Stimulated activated naive CD8-positive, alpha-beta T cell treated with anti-CD3 and anti-CD28 coated beads, Interleukin-15, Interleukin-2, amounts not matched to agents 100 ng/mL and 50 ng/mL, for 24 hours (primary cell): Measurements from ENCODE around the gene PLA2G2C.
A peak's percentile ranks its signal among the peaks of the same experiment; 100 is the strongest.

Source experiments
- H3K27ac Mint-ChIP-seq: one replicate; pipeline ENCODE4 v1.8.0; 2021; ENCODE audit warnings: mild to moderate bottlenecking, mixed read lengths
- H3K27me3 Mint-ChIP-seq: one replicate; pipeline ENCODE4 v1.8.0; 2021; ENCODE audit warnings: mixed read lengths
- H3K36me3 Mint-ChIP-seq: one replicate; pipeline ENCODE4 v1.8.0; 2021; ENCODE audit warnings: low read depth, mixed read lengths
- H3K4me1 Mint-ChIP-seq: one replicate; pipeline ENCODE4 v1.8.0; 2021; ENCODE audit warnings: low read depth, mixed read lengths
- H3K4me3 Mint-ChIP-seq: one replicate; pipeline ENCODE4 v1.8.0; 2021; ENCODE audit warnings: mild to moderate bottlenecking, mixed read lengths
- H3K9me3 Mint-ChIP-seq: one replicate; pipeline ENCODE4 v1.8.0; 2021; ENCODE audit warnings: mixed read lengths

Gene PLA2G2C

DNA sequence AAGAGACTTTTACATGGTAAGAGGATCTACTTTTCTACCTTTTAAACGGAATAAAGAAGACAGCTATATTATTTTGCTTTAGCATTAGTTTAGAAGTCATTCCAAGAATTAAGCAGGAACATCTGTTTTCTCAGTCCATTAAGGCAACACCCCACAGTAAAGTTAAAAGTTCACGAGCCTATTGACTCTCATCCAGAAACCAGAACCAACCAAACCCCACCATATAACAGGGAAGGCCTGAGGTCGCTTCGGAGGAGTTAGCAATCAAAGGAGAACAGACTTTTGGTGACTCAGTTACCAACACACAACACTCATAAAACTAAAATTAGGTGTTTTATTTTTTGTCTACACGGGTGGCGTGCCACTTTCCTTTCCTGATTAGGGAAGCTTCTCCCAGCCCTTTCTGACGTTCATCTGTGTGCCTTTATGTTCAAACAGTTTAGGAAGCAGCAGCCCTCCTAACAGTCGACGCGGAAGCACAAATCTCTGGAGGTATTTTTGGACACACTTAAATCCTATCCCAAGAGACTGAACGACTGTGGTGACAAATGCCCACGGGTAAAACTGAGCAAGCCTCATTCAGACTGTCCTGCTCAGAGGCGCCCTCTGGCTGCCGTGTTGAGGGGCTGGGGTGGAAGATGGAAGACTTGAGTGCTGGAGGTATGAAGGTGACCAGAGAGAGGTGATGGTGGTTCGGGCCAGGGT is 8.6 kb upstream of the PLA2G2C start:
- peaks cover 49% of the 10 kb centered on the region for H3K27me3 Mint-ChIP-seq
- H3K4me1 Mint-ChIP-seq = peaks cover 8% of the 10 kb centered on the region
- H3K4me3 Mint-ChIP-seq = no peak overlapping the region
- no peaks in the 10 kb centered on the region for H3K9me3 Mint-ChIP-seq
- H3K36me3 Mint-ChIP-seq = no peaks in the 10 kb centered on the region
- H3K27ac Mint-ChIP-seq = no peak overlapping the region

DNA sequence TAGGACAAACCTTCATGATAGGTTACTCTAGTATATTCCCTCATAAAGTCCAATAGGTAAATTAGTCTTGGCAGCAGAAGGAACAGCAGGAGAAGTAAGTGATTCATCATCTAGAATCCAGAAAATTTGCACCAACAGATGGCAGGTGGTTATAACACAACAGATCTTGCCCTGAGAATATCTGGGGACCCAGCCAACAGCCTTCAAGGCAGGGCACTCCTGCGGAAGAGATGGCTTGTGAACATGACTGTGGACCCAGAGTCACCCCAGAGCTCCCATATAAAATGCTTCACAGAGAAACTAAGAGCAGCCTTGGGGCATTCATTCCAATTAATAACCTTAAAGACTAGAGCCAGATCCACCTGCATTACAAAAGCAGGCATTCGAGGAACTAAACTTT is 7.9 kb upstream of the PLA2G2C start:
- no peak overlapping the region for H3K4me3 Mint-ChIP-seq
- peaks cover 56% of the 10 kb centered on the region for H3K27me3 Mint-ChIP-seq
- H3K36me3 Mint-ChIP-seq = no peaks in the 10 kb centered on the region
- H3K27ac Mint-ChIP-seq = no peak overlapping the region
- H3K4me1 Mint-ChIP-seq = peaks cover 8% of the 10 kb centered on the region
- H3K9me3 Mint-ChIP-seq = no peaks in the 10 kb centered on the region

DNA sequence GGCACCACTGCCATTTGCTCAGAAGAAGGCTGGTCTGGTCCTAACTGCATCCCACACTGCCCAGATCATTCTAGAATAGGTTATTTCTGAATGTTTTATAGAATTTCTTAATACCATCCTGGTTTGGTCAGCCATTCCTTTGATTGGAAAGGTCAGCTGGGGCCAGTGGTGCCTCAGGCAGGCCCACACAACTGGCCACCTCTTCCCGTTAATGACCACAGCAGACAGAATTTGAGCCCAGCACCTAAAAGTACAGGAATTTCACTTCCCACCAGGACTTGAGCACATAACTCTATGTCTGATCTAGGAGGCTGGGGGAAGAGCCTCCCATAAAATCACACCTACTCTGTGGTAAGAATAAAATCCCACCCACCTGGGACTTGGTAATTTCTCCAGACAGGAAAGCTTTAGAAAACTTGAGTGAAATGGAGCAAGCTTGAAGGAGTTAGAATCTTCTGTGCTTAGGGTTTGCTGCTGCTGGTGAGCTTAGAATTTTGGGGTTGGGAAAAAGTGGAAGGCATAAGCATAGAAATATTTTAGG is 6.6 kb upstream of the PLA2G2C start:
- Mint-ChIP-seq H3K4me1 (peaks cover 19% of the 10 kb centered on the region), H3K9me3 (no peaks in the 10 kb centered on the region), H3K27me3 (peaks cover 65% of the 10 kb centered on the region), H3K4me3 (no peak overlapping the region), H3K27ac (no peak overlapping the region), H3K36me3 (no peaks in the 10 kb centered on the region)

DNA sequence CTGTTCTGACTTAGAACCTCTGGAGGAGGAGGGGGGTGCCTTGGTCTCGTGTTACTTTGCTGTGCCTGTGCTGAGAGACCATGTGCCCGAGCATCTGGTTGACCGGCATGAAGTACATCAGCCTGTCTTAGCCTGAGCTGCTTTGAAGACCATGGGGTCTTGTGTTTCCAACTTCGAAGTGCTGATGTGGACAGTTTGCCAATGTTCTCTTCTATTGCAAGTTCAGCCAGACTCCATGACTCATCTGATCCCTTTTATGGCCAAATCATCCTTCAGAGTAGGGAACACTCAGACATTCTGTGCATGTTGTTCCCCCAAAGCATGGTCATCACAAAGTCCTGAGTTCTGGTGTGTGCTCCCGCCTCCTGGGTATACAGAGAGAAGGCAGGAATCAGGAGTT is 6.0 kb upstream of the PLA2G2C start:
- H3K9me3 Mint-ChIP-seq = no peaks in the 10 kb centered on the region
- peaks cover 25% of the 10 kb centered on the region for H3K4me1 Mint-ChIP-seq
- no peak overlapping the region for H3K4me3 Mint-ChIP-seq
- peaks cover 59% of the 10 kb centered on the region for H3K27me3 Mint-ChIP-seq
- no peak overlapping the region for H3K27ac Mint-ChIP-seq
- H3K36me3 Mint-ChIP-seq = no peaks in the 10 kb centered on the region

DNA sequence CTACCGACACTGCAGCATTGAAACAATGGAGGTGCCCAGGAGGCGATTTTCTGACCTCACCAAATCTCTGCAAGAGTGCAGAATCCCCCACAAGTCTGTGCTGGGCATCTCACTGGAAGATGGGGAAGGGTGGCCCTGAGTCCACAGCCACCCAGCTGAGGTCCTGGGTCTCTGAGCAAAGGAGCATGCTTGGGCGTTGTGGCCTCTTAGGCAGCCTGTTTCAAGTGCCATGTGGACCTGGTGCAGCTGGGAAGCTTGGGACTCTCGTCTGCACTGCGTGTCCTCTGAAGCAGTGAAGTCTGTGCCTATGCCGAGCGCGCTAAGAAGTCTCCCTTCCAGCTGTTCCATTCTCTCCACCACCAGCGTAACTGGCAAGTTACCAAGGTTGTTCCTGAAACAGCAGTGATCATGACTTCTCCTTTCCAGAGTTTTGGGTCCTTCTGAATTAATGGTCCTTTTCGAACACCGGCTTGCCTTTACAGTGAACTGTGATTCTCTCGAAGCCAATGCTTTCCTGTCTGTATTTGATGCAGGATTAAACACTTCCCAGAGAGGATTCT is 5.0 kb upstream of the PLA2G2C start:
- H3K27ac Mint-ChIP-seq = no peak overlapping the region
- H3K4me1 Mint-ChIP-seq = peaks cover 35% of the 10 kb centered on the region
- H3K9me3 Mint-ChIP-seq = no peaks in the 10 kb centered on the region
- H3K4me3 Mint-ChIP-seq = no peak overlapping the region
- peaks cover 52% of the 10 kb centered on the region for H3K27me3 Mint-ChIP-seq
- H3K36me3 Mint-ChIP-seq = no peaks in the 10 kb centered on the region

GRCh38 chr1:20190256-20191160 is 4.2 kb upstream of the PLA2G2C start:
- Mint-ChIP-seq H3K4me3 (no peak overlapping the region), H3K4me1 (peaks cover 38% of the 10 kb centered on the region), H3K9me3 (no peaks in the 10 kb centered on the region), H3K27me3 (peaks cover 52% of the 10 kb centered on the region), H3K36me3 (no peaks in the 10 kb centered on the region), H3K27ac (no peak overlapping the region)

DNA sequence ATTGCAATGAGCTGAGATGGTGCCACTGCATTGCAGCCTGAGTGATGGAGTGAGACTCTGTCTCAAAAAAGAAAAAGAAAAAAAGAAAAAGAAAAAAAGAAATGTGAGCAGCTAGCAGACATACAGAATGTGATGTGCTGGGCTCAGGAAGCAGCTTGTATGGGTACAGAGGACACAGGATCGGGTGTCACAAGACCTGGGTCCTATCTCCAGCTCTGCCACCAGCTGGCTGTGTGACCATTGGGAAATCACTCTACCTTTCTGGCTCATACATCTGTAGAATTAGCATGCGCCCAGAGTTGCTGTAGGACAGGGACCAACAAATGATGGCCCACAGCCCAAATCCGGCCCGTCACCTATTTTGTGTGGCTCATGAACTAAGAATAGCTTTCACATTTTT is 3.3 kb upstream of the PLA2G2C start:
- H3K36me3 Mint-ChIP-seq = no peaks in the 10 kb centered on the region
- H3K4me3 Mint-ChIP-seq = no peak overlapping the region
- H3K4me1 Mint-ChIP-seq = peaks cover 38% of the 10 kb centered on the region

GRCh38 chr1:20188455-20188817 is 2.1 kb upstream of the PLA2G2C start:
- peaks cover 50% of the 10 kb centered on the region for H3K4me1 Mint-ChIP-seq
- H3K27me3 Mint-ChIP-seq = peaks cover 38% of the 10 kb centered on the region
- H3K9me3 Mint-ChIP-seq = no peaks in the 10 kb centered on the region
- no peak overlapping the region for H3K27ac Mint-ChIP-seq
- no peak overlapping the region for H3K4me3 Mint-ChIP-seq
- peaks cover 3% of the 10 kb centered on the region for H3K36me3 Mint-ChIP-seq

More for the DNA sequence above, 3.3 kb upstream of the PLA2G2C start:
- Mint-ChIP-seq H3K27ac (no peak overlapping the region), H3K27me3 (peaks cover 47% of the 10 kb centered on the region), H3K9me3 (no peaks in the 10 kb centered on the region)

GRCh38 chr1:20187813-20188454 is 1.6 kb upstream of the PLA2G2C start:
- peaks cover 42% of the 10 kb centered on the region for H3K27me3 Mint-ChIP-seq
- H3K27ac Mint-ChIP-seq = peak overlapping the region; percentile 78
- H3K4me3 Mint-ChIP-seq = peak overlapping the region; percentile 11
- H3K36me3 Mint-ChIP-seq = peaks cover 3% of the 10 kb centered on the region
- peaks cover 52% of the 10 kb centered on the region for H3K4me1 Mint-ChIP-seq
- no peaks in the 10 kb centered on the region for H3K9me3 Mint-ChIP-seq

GRCh38 chr1:20187103-20187812 is 940 bp upstream of the PLA2G2C start:
- H3K36me3 Mint-ChIP-seq = peaks cover 3% of the 10 kb centered on the region
- peak overlapping the region; percentile 78 for H3K27ac Mint-ChIP-seq
- H3K4me1 Mint-ChIP-seq = peaks cover 52% of the 10 kb centered on the region
- peak overlapping the region; percentile 75 for H3K4me3 Mint-ChIP-seq
- H3K27me3 Mint-ChIP-seq = peaks cover 39% of the 10 kb centered on the region
- H3K9me3 Mint-ChIP-seq = no peaks in the 10 kb centered on the region

DNA sequence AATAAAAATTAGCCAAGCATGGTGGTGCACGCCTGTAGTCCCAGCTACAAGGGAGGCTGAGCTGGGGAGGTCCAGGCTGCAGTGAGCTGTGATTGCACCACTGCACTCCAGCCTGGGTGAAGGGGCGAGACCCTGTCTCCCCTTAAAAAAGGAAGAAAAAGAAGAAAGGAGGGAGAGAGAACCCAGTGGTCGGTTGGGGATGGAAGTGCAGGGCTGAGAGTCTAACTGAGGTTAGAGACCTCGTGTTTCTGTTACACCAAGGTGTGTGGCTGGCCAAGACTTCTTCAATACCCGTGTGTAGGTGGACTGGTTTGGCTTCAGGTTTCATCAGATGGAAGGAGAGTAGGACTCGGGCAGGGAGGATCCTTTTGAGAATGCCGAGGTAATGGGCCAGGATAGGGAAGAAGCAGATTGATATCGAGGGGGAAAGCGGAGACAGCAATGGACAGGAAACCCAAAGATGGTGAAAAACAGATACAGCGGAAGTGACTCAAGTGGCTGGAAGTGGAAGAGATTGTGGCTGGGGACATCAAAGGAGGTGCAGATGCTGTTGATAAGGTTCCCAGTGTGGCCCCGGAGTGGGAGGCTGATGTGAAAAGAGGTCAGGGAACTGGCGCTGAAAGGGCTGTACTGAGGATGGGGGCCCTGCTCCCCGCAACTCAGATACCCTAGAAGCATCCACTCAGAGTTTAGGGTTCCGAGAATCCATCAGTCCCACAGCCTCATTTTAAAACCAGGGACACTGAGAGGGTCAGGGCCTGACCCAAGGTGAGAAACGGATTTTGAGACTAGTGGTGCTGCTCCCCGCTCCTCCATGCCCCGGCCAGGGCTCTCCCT is 1.1 kb downstream of the PLA2G2C start:
- H3K36me3 Mint-ChIP-seq = peaks cover 3% of the 10 kb centered on the region
- H3K27ac Mint-ChIP-seq = peak overlapping the region; percentile 91
- H3K4me1 Mint-ChIP-seq = peaks cover 52% of the 10 kb centered on the region
- H3K27me3 Mint-ChIP-seq = peaks cover 33% of the 10 kb centered on the region
- peak overlapping the region; percentile 75 for H3K4me3 Mint-ChIP-seq
- H3K9me3 Mint-ChIP-seq = peaks cover under 1% of the 10 kb centered on the region

GRCh38 chr1:20184481-20184900 is 1.8 kb downstream of the PLA2G2C start:
- peaks cover 3% of the 10 kb centered on the region for H3K36me3 Mint-ChIP-seq
- H3K27ac Mint-ChIP-seq = peak overlapping the region; percentile 91
- peaks cover 8% of the 10 kb centered on the region for H3K9me3 Mint-ChIP-seq
- H3K4me3 Mint-ChIP-seq = peak overlapping the region; percentile 75
- H3K27me3 Mint-ChIP-seq = peaks cover 26% of the 10 kb centered on the region
- H3K4me1 Mint-ChIP-seq = peaks cover 52% of the 10 kb centered on the region

DNA sequence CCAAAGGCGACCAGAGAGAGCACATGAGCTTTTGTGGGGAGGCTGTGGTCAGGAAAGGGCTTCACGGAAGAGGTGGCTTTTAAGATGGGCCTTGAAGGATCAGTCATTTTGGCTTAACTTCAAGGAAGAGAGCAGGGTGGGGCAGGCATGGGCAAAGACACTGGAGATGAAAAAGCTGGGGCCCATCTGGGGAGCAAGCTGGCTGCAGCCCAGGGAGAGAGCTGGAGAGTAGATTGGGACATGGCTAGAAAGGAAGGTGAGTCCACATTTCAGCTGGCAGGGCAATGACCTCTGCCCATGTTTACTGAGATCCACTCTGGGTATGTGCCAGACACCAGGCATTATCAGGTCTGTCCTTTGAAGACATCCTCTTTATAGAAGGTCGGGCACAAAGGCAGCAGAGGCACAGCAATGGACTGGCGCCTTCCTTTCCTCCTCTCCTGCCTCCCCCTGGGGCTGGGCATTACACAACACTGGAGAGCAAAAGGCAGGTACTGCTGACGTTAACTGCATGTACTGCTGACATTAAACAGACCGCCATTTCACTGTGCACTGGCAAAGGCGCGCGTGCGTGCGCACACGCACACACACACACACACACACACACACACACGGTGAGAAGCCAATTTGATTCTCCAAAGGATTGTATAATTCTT is 2.6 kb downstream of the PLA2G2C start:
- H3K9me3 Mint-ChIP-seq = peaks cover 8% of the 10 kb centered on the region
- H3K27me3 Mint-ChIP-seq = peaks cover 18% of the 10 kb centered on the region
- peaks cover 49% of the 10 kb centered on the region for H3K4me1 Mint-ChIP-seq
- peak overlapping the region; percentile 42 for H3K27ac Mint-ChIP-seq
- H3K4me3 Mint-ChIP-seq = no peak overlapping the region
- peaks cover 3% of the 10 kb centered on the region for H3K36me3 Mint-ChIP-seq
